ENCODE measurements around the gene CBY2.

CBY2 gene

DNA sequence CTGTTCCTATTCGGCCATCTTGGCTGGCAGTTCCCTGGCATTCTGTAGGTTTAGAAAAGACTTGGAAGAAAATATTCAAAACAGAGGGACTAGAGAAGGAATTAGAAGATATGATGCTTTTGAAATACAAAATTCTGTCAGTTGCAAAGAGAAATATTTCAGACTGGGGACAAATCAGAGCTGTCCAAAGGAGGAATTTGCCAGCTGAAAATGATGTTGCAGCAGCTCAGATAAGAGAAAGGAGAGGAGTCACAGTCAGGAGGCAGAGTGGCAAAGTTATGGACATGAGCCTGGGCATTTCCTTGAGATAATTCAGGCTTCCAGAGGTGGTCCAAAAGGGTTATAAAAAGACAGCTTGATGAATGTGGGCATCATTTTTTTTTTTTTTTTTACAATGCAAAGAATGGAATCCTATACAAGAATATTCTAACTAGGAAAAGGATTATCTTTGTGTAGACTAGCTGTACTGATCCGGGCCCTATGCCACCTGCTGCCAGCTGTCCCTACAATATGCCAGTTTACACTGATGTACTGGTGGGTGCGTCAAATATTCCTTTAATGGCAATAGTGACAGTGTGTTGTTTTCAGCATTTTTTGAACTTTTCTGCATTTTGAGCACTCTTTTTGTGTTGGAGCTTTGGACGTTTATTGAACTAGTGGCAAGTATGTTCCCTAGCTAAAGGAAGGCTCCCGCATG lies 31.8 kb upstream of the CBY2 start:
- H3K9me2 ChIP-seq (ENCODE audit: low read depth, low read length) = no peaks in the 10 kb centered on the region
- H3K4me1 ChIP-seq (ENCODE audit: insufficient read depth, low read length, severe bottlenecking) = no peaks in the 10 kb centered on the region
- no peak overlapping the region for H2AFZ ChIP-seq (ENCODE audit: low read length)
- no peaks in the 10 kb centered on the region for H3K79me2 ChIP-seq (ENCODE audit: insufficient read depth, low read length)
- H4K20me1 ChIP-seq (ENCODE audit: insufficient read depth, low read length) = no peaks in the 10 kb centered on the region
- H3K36me3 ChIP-seq (ENCODE audit: insufficient read depth, low read length) = no peaks in the 10 kb centered on the region
- no peaks in the 10 kb centered on the region for H3K9me3 ChIP-seq (ENCODE audit: low read length)
- H3K9ac ChIP-seq (ENCODE audit: low read length) = no peak overlapping the region
- TF ChIP-seq, protein P1, sequence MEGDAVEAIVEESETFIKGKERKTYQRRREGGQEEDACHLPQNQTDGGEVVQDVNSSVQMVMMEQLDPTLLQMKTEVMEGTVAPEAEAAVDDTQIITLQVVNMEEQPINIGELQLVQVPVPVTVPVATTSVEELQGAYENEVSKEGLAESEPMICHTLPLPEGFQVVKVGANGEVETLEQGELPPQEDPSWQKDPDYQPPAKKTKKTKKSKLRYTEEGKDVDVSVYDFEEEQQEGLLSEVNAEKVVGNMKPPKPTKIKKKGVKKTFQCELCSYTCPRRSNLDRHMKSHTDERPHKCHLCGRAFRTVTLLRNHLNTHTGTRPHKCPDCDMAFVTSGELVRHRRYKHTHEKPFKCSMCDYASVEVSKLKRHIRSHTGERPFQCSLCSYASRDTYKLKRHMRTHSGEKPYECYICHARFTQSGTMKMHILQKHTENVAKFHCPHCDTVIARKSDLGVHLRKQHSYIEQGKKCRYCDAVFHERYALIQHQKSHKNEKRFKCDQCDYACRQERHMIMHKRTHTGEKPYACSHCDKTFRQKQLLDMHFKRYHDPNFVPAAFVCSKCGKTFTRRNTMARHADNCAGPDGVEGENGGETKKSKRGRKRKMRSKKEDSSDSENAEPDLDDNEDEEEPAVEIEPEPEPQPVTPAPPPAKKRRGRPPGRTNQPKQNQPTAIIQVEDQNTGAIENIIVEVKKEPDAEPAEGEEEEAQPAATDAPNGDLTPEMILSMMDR (IDR thresholded peaks at IDR 0.05; ENCODE audit: low read length) = no peak
- TF ChIP-seq EZH2 (IDR thresholded peaks at IDR 0.05; ENCODE audit: borderline replicate concordance, low read length) = no peak
- H3K4me3 ChIP-seq (ENCODE audit: low read depth, low read length, poor library complexity, severe bottlenecking) = no peak overlapping the region
- H3K4me2 ChIP-seq (ENCODE audit: low read length) = no peak overlapping the region
- no peaks in the 10 kb centered on the region for H3F3A ChIP-seq (ENCODE audit: insufficient read depth, low read length)
- no peaks in the 10 kb centered on the region for H3K27me3 ChIP-seq (ENCODE audit: insufficient read depth, low read length)
- H3K27ac ChIP-seq (ENCODE audit: low read depth, low read length, poor library complexity, severe bottlenecking) = no peak overlapping the region

DNA sequence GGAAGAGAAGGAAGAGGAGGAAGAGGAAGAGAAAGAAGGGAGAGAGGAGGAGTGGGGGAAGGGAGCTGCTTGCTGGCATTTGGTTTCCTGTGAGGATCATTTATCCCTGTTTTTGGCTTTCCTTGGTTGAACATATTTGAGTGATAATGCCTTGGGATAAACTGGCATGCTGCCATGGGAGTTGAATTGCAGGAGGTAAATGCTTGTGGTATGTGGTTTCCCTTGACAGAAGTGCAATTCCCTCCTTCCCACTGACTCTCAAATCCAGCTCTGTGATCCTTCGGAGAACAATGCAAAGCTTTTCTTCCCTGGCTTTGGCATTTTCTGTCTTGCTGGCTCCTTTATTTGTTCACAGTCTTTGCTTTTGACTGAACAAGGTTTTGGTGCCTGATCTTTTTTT lies 27.2 kb upstream of the CBY2 start:
- Histone ChIP-seq H3K4me2 (ENCODE audit: low read length) (no peak overlapping the region), H3K27ac (ENCODE audit: low read depth, low read length, poor library complexity, severe bottlenecking) (no peak overlapping the region), H3K9me2 (ENCODE audit: low read depth, low read length) (no peaks in the 10 kb centered on the region), H3F3A (ENCODE audit: insufficient read depth, low read length) (no peaks in the 10 kb centered on the region), H2AFZ (ENCODE audit: low read length) (no peak overlapping the region), H3K4me1 (ENCODE audit: insufficient read depth, low read length, severe bottlenecking) (no peaks in the 10 kb centered on the region), H3K27me3 (ENCODE audit: insufficient read depth, low read length) (no peaks in the 10 kb centered on the region), H3K79me2 (ENCODE audit: insufficient read depth, low read length) (no peaks in the 10 kb centered on the region), H3K4me3 (ENCODE audit: low read depth, low read length, poor library complexity, severe bottlenecking) (no peak overlapping the region), H3K9ac (ENCODE audit: low read length) (no peak overlapping the region), H3K9me3 (ENCODE audit: low read length) (no peaks in the 10 kb centered on the region), H4K20me1 (ENCODE audit: insufficient read depth, low read length) (no peaks in the 10 kb centered on the region), H3K36me3 (ENCODE audit: insufficient read depth, low read length) (no peaks in the 10 kb centered on the region)
- TF ChIP-seq, protein P1 (IDR thresholded peaks at IDR 0.05; ENCODE audit: low read length) = no peak
- no peak for TF ChIP-seq EZH2 (IDR thresholded peaks at IDR 0.05; ENCODE audit: borderline replicate concordance, low read length)

DNA sequence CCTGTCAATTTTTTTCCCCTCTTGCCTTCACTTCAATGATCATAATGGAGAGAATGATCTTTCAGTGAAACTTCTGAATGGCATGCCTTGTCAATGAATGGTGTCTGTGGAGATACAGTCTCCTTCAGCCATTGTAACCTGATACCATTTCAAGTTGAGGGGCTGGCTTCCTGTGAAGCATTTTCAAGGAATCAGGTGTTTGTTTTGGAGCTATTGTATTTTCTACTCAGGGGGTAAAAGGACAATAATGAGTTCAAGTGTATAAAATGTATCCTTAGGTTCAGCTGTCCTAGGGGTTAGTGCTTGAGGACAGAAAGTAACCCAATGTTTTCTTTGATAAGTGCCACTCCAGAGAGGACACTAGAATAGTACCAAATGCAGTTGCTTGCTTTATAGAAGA lies 23.8 kb upstream of the CBY2 start:
- no peaks in the 10 kb centered on the region for H3K9me3 ChIP-seq (ENCODE audit: low read length)
- no peaks in the 10 kb centered on the region for H3K4me1 ChIP-seq (ENCODE audit: insufficient read depth, low read length, severe bottlenecking)
- no peak overlapping the region for H3K9ac ChIP-seq (ENCODE audit: low read length)
- H3K4me2 ChIP-seq (ENCODE audit: low read length) = no peak overlapping the region
- H3K9me2 ChIP-seq (ENCODE audit: low read depth, low read length) = no peaks in the 10 kb centered on the region
- H3K4me3 ChIP-seq (ENCODE audit: low read depth, low read length, poor library complexity, severe bottlenecking) = no peak overlapping the region
- no peaks in the 10 kb centered on the region for H4K20me1 ChIP-seq (ENCODE audit: insufficient read depth, low read length)
- H2AFZ ChIP-seq (ENCODE audit: low read length) = no peak overlapping the region
- H3K79me2 ChIP-seq (ENCODE audit: insufficient read depth, low read length) = no peaks in the 10 kb centered on the region
- no peaks in the 10 kb centered on the region for H3K27me3 ChIP-seq (ENCODE audit: insufficient read depth, low read length)
- TF ChIP-seq, protein P1 (IDR thresholded peaks at IDR 0.05; ENCODE audit: low read length) = no peak
- no peak for TF ChIP-seq EZH2 (IDR thresholded peaks at IDR 0.05; ENCODE audit: borderline replicate concordance, low read length)
- no peaks in the 10 kb centered on the region for H3K36me3 ChIP-seq (ENCODE audit: insufficient read depth, low read length)
- H3F3A ChIP-seq (ENCODE audit: insufficient read depth, low read length) = no peaks in the 10 kb centered on the region
- H3K27ac ChIP-seq (ENCODE audit: low read depth, low read length, poor library complexity, severe bottlenecking) = no peak overlapping the region
